GM19238 (cell line): ENCODE measurements around the gene GRID1.
"Not testable (repeated sequence)": the region's sequence is repeated elsewhere in the genome, so short reads cannot be mapped to it uniquely, and the experiment has no call there.

Experiments used
- DNase-seq: peaks from one replicate; pipeline ENCODE4 v3.0.0; 2011; ENCODE audit warnings: low spot score; ENCODE audit not compliant: insufficient read length

The GRID1 gene

GRCh38 chr10:85959239-85959638, 407.4 kb downstream of the GRID1 start:
- no peak for DNase-seq

- DNase-seq, result no peak
Observed at GRCh38 chr10:85950921-85951320, 415.7 kb downstream of the GRID1 start.

GRCh38 chr10:85946713-85947326, 419.8 kb downstream of the GRID1 start:
- peak; percentile 10 for DNase-seq

GRCh38 chr10:85936161-85936560, 430.4 kb downstream of the GRID1 start:
- no peak for DNase-seq

- no peak for DNase-seq
Observed at GRCh38 chr10:85934586-85934985, 432.0 kb downstream of the GRID1 start.

GRCh38 chr10:85929993-85930392, 436.6 kb downstream of the GRID1 start:
- not testable (repeated sequence) for DNase-seq

- no peak for DNase-seq
Observed at GRCh38 chr10:85927952-85928665, 438.5 kb downstream of the GRID1 start.

GRCh38 chr10:85926986-85927385, 439.6 kb downstream of the GRID1 start:
- DNase-seq, result no peak

- DNase-seq, result no peak
Observed at GRCh38 chr10:85926136-85926535, 440.5 kb downstream of the GRID1 start.

GRCh38 chr10:85925201-85925750, 441.3 kb downstream of the GRID1 start:
- no peak for DNase-seq

GRCh38 chr10:85924382-85925102, 442.1 kb downstream of the GRID1 start:
- DNase-seq, result no peak

- DNase-seq, result no peak
Observed at GRCh38 chr10:85922356-85923129, 444.1 kb downstream of the GRID1 start.

GRCh38 chr10:85921789-85922188, 444.8 kb downstream of the GRID1 start:
- no peak for DNase-seq

GRCh38 chr10:85920311-85920710, 446.3 kb downstream of the GRID1 start:
- DNase-seq, result no peak

GRCh38 chr10:85919491-85920021, 447.0 kb downstream of the GRID1 start:
- no peak for DNase-seq

GRCh38 chr10:85918371-85918770, 448.2 kb downstream of the GRID1 start:
- DNase-seq, result no peak

- DNase-seq, result no peak
Observed at GRCh38 chr10:85917601-85918000, 449.0 kb downstream of the GRID1 start.

GRCh38 chr10:85916994-85917573, 449.5 kb downstream of the GRID1 start:
- DNase-seq, result no peak

GRCh38 chr10:85916286-85916685, 450.3 kb downstream of the GRID1 start:
- DNase-seq, result no peak

GRCh38 chr10:85915245-85915846, 451.2 kb downstream of the GRID1 start:
- DNase-seq, result no peak
